HG02610 (cell line): ENCODE measurements around the gene MYD88.

Experiments used
- ATAC-seq: cut with Tn5 transposase; IDR thresholded peaks from one replicate; pipeline ENCODE4 v1.9.1; 2021; ENCODE audit warnings: mild to moderate bottlenecking, moderate library complexity; ENCODE audit not compliant: unreplicated experiment

The MYD88 gene

GRCh38 chr3:38163117-38163840 is 24.8 kb downstream of the MYD88 start:
- ATAC-seq, result no peak

GRCh38 chr3:38163841-38164642 is 25.6 kb downstream of the MYD88 start:
- ATAC-seq, result no peak

DNA sequence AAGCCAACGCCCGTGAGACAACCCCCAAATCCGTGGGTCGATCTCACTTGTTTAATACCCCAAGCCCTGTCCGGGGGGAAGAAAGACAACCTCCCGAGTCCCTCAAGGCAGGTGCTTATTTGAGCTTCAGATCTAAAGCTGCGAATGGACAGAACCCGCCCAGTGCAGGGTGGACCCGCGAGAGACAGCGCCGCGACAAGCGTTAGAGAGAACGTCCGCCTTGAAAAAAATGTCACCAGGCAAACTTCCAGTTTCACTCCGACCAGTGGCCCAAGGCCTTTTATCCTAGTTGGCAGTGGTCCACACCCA is 26.1 kb downstream of the MYD88 start:
- peak; percentile 15 for ATAC-seq

- ATAC-seq, result peak; percentile 92
Observed at GRCh38 chr3:38164952-38165721, 26.7 kb downstream of the MYD88 start, which contains the start of gene OXSR1. TSS of gene OXSR1 (plus strand) at chr3:38165537. CDS start at chr3:38165877, 340 bp downstream.

- ATAC-seq, result no peak
Observed at GRCh38 chr3:38165722-38166387, 27.4 kb downstream of the MYD88 start.

DNA sequence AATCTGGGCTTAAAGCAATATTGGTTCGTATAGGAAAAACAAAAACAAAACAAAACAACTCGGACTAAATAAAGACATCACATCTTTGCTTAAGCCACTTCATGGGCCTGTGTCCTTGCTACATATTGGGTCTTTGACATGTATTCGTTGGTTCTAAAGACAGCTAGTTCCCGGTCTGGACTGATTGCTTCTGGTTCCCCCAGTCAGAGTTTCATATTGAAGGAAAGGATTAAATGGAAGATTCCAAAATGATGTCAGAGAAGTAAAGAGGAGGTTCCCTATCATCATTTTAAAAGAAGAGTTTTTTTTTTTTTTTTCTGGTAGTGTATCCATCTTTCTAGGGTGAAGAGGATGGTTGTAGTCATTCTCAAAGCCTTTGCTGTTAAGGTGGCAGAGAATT is 29.1 kb downstream of the MYD88 start:
- no peak for ATAC-seq

- ATAC-seq, result no peak
Observed at GRCh38 chr3:38168151-38169026, 29.9 kb downstream of the MYD88 start.

- ATAC-seq, result no peak
Observed at GRCh38 chr3:38169027-38169317, 30.5 kb downstream of the MYD88 start.

- ATAC-seq, result no peak
Observed at GRCh38 chr3:38170722-38171121, 32.3 kb downstream of the MYD88 start.

GRCh38 chr3:38171622-38172021 is 33.2 kb downstream of the MYD88 start:
- no peak for ATAC-seq

DNA sequence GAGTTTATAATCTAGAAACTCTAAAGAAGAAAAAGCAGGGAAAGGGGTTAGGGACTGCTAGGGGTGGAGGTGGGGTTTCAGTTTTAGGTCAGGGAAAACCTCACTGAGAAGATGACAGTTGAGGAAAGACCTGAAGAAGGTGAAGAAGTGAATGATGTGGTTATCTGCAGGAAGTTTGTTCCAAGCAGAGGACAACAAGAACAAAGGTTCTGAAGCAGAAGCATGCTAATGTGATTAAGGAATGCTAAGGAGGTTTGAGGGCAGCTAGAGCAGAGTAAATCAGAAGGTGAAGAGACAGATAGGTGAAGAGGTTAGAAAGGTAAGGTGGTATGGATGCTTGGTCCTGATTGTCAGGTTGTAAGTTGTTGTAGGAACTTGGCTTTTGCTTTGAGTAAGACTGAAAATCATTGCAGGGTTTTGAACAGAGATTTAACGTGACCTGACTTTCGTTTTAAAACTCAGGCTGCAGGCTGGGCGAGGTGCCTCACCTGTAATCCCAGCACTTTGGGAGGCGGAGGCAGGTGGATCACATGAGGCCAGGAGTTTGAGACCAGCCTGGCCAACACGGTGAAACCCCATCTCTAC is 35.5 kb downstream of the MYD88 start:
- ATAC-seq, result no peak

DNA sequence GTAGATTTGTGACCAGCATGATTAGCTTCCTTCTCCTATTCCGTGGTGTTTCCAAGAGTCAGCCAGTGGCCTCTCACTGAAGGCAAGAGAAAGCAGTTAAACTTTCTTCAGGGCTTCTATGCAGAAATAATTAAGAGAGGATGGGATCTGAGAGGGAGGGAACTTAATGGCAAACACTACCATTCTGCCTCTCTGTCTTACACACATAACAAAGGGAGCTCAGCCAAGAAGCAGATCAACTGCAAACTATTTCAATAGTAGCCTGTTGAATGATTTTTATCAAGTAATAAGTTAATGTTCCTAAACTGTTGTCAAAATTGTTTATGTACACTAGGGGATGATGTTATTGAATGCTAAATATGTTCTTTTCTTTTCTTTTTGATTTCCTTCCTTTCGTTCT is 38.7 kb downstream of the MYD88 start:
- no peak for ATAC-seq

DNA sequence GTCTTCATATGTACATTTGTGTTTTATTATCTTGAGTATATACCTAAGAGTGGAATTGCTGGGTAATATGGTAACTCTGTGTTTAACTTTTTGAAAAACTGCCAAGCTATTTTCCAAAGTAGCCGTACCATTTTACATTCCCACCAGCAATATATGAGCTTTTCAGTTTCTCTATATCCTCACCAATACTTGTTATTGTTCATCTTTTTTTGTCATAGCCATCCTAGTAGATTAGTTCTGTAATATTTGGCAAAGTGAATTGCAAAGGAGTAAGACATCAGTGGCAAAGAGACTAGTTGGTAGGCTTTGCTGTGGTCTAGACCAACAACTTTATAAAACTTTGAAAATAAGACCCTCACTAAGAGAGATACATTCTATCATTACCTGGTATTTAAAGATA is 48.3 kb downstream of the MYD88 start:
- ATAC-seq, result no peak

GRCh38 chr3:38190481-38190881 is 52.0 kb downstream of the MYD88 start:
- no peak for ATAC-seq
